Measurements from ENCODE around the gene FAM219B.

DNA sequence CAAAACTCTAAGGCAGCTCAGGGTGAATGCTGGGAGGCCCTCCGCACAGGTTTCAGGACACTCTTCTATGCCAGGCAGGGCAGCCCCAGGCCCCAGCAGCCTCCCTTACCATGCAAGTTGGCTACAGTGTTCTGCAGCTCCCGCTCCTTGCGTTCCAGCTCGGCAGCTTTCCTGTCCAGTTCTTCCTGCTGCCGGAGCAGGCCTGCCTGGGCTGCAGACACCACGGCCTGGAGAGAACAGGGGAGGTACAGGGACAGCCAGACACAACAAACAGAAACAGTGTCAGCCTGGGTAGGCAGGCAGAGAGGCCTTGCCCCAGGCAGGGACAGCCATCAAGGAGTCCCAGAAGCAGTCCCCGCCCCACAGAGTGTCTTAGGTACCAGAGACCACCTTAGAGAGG, 54.7 kb downstream of the FAM219B start:
- TF ChIP-seq POLR2AphosphoS5 (IDR thresholded peaks at IDR 0.05) (no peak), POLR2A (IDR thresholded peaks at IDR 0.05) (no peak), EP300 (IDR thresholded peaks at IDR 0.05) (no peak)
- TF ChIP-seq, protein P1, sequence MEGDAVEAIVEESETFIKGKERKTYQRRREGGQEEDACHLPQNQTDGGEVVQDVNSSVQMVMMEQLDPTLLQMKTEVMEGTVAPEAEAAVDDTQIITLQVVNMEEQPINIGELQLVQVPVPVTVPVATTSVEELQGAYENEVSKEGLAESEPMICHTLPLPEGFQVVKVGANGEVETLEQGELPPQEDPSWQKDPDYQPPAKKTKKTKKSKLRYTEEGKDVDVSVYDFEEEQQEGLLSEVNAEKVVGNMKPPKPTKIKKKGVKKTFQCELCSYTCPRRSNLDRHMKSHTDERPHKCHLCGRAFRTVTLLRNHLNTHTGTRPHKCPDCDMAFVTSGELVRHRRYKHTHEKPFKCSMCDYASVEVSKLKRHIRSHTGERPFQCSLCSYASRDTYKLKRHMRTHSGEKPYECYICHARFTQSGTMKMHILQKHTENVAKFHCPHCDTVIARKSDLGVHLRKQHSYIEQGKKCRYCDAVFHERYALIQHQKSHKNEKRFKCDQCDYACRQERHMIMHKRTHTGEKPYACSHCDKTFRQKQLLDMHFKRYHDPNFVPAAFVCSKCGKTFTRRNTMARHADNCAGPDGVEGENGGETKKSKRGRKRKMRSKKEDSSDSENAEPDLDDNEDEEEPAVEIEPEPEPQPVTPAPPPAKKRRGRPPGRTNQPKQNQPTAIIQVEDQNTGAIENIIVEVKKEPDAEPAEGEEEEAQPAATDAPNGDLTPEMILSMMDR (IDR thresholded peaks at IDR 0.05), result no peak
